GM21423 (cell line): ENCODE data around the gene PLCXD3.
A peak's percentile ranks its signal among the peaks of the same experiment; 100 is the strongest.

Experiments
- ATAC-seq: cut with Tn5 transposase; IDR thresholded peaks from one replicate; pipeline ENCODE4 v1.9.1; 2021; ENCODE audit warnings: mild to moderate bottlenecking, moderate library complexity; ENCODE audit not compliant: unreplicated experiment

Gene PLCXD3

DNA sequence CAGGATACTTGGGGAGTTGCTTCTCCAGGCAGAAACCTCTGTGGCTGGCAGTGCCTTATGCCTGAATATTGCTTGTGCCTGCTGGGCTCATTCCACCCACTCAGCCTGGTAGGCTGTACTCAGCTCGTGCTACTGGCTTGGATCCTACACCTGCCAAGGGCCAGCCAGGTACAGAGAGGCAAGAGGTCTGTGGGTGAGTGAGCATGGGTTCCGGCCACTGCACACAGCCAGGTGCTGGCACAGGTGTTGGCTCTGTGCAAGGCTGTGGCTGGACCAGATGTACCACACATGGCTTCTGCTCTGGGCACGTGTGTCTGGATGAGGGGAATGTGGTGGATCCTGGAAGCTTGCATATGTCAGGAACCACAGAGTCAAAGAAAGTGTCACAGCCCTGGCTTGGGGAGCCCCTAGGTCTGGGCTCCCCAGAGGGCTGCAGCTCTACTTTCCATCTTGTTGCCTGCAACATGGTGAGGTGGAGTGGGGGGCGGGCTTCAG, 220.4 kb downstream of the PLCXD3 start:
- ATAC-seq, result no peak

DNA sequence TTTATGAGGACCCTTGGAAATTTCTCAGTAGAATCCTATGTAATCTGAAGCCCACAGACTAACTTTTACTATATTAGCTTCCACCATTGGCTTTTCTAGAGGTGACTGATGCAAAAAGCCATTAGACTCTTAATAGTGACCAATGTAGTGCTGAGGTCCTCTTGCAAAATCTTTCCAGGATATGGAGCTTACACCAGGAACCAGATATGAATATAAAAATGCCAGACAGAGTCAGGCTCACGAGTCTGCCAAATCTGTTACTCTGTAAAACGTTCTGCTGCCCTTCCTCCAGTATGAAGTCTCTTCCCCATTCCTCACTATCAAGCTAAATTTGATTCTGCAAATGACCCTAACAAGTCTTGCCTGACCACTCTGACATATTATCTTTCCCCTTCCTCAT, 223.7 kb downstream of the PLCXD3 start:
- ATAC-seq, result no peak

DNA sequence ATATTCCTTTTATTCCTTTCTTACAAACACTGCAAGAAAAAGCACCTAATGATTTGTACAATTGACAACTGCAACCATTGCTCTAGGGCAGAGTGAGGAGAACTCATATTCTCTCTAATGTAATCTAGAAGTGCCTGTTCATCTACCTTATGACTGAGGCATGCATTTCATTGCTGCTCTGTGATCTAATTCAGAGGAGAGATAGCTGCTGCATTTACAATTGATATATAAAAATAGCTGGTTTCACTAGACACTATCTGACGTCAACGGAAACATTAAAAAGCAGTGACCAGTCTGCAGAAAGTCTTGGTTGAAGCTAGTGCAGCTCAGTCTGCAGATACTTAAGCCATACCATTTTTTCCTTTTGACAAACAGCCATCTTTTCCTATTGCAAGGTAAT, 224.2 kb downstream of the PLCXD3 start:
- ATAC-seq, result no peak

GRCh38 chr5:41284938-41285337, 225.5 kb downstream of the PLCXD3 start:
- no peak for ATAC-seq

GRCh38 chr5:41281215-41281810, 229.1 kb downstream of the PLCXD3 start:
- no peak for ATAC-seq

DNA sequence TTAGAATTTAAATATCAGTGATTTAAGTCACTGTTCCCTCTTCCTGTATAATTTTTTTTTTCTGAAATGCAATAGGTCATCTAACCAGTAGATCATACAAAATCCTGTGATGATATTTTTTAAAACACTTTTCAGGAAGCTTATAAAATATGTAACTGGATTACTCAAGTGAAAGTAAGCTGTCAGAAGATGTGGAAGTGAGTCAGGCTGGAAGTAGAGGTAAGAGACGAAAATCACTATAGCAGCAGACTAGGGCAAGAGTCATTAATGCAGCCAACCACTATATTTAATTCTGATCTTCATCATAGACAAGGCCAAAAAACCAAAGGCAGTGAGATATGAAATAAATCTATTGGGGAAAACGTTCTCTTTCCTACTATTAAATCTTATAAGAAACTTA, 231.4 kb downstream of the PLCXD3 start:
- ATAC-seq, result no peak

DNA sequence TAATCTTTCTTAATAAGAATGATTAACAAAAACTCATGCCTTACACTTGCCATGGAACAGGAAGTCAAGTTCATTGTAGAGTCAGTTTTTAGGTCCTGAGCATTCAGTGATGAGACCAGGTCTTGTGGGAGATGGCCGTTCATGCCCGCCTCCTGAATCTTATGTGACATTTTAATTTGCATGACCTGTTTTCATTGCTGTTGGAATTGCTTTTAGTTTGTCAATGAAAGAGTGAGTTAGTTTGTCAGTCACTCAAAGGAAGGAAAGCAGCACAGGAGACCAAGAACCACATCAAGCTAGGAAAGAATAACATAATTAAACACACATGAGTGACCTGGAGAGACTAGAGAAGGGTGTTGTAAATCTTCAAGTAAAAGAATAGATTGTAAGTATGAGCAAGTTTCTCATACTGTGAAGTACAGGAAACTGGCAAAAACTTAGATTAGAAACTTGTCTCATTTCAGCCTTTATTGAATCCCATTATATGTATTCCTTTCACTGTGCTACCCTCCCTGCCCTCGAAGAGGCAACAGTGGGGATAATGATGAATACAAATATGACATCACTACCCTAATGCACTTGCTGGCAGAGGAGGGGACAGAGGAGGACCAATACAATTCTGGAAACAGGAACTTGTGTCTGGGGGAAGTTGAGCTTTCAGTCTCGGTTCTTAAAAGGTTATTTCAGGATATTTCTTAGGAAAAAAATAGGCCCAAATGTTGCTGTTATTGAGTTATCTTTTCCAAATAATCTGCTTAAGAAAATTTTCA, 232.7 kb downstream of the PLCXD3 start:
- no peak for ATAC-seq

- no peak for ATAC-seq
Observed at GRCh38 chr5:41275813-41276512, 234.4 kb downstream of the PLCXD3 start.

DNA sequence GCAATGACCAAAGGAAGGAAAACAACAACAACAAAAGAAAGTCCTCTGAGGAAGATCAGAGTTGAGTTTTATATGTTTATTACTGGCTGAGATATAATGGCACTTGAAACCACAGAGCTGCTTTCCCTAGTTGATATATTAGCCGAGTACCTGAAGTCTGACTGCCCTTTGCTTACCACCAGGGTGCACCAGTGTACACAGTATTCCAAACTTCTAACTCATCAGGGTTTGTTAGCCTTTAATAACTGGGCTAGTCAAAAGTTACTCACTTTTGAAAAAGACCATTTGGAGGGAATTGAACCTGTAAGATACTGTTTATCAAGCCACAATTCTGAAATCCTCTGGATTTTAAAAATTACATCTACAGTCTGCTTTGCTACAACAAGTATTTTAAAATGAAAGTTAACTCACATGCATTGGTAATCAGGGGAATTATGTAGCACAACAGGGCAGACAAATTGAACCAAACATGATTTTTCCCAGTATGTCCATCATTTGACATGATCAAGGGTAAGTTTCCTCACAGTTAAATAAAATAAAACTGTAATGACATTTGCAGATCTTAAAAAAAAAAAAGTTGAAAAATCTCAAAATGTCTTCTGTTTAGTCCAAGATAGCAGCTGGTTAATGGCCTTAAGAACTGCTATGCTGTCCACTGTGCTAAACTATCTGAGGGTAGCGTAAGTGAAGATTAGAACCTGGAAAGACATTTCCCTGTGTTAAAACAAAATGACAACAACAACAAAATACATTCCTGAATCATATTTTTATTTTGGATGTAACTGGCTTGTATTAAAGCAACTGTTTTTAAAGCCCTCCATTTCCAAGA, 239.8 kb downstream of the PLCXD3 start:
- ATAC-seq, result peak; percentile 76

GRCh38 chr5:41268894-41269293, 241.5 kb downstream of the PLCXD3 start:
- ATAC-seq, result no peak

GRCh38 chr5:41266377-41266776, 244.0 kb downstream of the PLCXD3 start:
- no peak for ATAC-seq

DNA sequence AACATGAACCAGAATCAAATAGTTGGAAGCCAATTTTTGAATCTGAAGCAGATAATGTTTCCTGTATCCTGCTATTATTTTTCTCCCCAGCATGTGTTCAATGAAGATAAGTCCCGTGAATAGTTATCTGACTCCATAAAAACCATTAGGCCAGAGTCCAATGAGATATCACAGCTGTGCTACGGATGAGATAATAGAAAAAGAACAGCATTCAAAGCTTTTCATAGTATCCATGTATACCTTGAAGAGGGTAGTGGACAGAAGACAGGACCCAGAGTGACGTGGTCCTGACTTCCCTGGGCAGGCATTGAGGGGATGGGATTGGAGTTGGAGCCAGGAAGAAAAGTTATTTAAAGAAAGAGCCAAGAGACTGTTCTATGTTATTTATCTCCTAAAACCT, 246.4 kb downstream of the PLCXD3 start:
- ATAC-seq, result no peak

DNA sequence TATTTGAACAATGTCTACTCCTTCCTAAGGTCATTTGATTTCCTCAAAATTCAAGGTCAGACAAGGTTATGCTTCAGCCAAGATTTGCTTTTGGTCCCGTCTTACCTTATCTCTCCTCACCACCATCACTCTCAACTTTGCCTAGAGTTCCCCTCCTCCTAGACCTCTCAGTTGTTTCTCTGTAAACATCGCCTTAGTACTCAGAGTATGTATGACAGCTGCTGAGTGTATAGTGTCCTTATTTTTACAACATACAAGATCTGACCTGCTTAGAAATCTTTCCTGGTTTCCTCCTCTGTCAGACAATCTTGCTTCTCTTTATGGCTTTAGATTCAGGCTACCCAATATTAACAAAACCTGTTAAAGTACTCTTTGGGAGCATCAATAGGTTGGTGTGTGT, 247.1 kb downstream of the PLCXD3 start:
- ATAC-seq, result no peak
